GM19467 (cell line): Measurements from ENCODE around the gene HYAL2.
A peak's percentile ranks its signal among the peaks of the same experiment; 100 is the strongest.
"Not testable (repeated sequence)": the region's sequence is repeated elsewhere in the genome, so short reads cannot be mapped to it uniquely, and the experiment has no call there.

Source experiments
- ATAC-seq: cut with Tn5 transposase; IDR thresholded peaks from one replicate; pipeline ENCODE4 v1.9.1; 2021; ENCODE audit warnings: mild to moderate bottlenecking, moderate library complexity; ENCODE audit not compliant: unreplicated experiment

The HYAL2 gene

DNA sequence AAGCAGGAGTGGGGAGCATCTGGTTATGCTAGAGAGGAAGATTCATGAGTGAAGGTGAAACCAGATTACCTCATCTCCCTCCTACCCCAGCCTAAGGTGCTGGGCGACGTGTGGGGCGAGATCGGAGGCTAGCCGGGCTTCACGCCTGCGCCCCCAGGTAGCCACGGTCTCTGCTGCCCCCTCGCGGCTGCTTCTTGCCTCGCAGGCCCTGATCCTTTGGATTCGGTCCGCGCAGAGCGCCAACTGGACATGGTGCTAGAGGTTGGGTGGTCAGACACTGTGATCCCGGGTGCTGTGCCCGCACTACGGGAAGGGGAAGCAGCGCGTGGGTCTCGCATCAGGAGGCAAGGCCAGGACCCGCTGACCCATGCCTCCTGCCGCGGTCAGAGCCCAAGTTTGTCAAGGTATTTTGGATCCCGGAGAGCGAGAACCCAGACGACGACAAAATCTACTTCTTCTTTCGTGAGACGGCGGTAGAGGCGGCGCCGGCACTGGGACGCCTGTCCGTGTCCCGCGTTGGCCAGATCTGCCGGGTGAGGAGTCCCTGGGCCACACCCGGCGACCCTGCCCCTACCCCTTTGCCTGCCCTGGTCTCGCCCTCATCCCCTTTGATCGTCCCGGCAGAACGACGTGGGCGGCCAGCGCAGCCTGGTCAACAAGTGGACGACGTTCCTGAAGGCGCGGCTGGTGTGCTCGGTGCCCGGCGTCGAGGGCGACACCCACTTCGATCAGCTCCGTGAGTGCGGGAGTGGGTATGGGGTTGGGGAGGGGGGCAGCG, 49.4 kb downstream of the HYAL2 start:
- ATAC-seq: peak; percentile 66

DNA sequence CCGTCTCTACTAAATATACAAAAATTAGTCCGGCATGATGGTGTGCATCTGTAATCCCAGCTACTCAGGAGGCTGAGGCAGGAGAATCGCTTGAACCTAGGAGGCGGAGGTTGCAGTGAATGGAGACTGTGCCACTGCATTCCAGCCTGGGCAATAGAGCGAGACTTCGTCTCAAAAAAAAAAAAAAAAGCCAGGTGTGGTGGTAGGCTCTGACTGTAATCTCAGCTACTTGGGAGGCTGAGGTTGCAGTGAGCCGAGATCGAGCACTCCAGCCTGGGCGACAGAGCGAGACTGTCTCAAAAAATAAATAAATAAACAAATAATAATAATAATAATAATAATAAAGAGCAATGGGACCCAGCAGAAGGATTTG, 50.0 kb downstream of the HYAL2 start:
- not testable (repeated sequence) for ATAC-seq

DNA sequence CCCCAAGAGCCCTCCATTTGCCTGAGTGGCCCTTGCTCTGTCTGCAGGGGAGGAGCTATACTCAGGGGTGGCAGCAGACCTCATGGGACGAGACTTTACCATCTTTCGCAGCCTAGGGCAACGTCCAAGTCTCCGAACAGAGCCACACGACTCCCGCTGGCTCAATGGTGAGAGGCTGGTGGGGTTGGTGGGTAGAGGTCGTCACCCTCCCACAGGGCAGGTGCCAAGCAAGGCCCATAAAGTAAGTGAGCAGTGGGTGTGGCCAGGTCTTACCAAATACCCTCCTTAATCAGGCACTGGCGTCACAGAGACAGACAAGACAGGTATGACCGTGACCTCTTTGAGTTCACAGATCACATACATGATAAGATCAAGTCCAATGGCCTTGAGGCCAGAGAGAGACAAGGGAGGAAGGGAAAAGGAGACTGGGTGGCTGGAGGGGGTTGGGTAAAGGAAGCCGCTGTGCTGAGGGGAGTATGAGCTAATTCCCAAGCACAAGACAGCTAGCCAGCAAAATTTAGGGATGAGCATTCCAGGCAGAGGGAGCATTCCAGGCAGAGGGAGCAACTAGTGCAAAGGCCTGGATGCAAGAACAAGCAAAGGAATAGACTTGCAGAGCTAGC, 51.1 kb downstream of the HYAL2 start:
- no peak for ATAC-seq

DNA sequence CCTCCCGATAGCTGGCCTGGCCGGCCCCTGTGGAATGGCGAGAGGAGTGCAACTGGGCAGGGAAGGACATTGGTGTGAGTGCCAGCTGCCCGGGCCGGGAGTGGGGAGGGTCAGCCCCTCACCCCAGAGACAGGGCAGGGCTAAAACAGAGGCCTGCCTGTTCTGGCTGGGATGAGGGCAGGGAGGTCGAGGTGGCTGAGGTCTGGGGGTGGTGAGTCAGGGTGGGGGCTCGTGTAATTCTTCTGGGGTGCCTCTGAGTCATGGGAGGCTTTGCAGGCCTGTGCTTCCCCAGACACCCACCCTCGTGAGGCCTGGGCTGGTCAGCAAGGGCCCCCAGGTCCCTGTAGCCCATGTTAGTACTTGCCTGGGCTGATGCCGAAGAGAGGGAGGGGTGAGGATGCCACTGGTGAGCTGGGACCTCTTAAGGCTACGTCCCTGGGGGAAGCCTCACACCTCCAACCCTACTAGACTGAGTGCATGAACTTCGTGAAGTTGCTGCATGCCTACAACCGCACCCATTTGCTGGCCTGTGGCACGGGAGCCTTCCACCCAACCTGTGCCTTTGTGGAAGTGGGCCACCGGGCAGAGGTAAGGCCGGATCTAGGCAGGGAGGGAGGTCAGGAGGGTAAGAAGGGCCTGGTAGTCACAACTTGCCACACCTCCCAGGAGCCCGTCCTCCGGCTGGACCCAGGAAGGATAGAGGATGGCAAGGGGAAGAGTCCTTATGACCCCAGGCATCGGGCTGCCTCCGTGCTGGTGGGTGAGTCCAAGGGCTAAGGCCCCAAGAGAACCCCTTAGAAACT, 51.9 kb downstream of the HYAL2 start:
- ATAC-seq: no peak

- no peak for ATAC-seq
Observed at GRCh38 chr3:50269977-50270413, 52.5 kb downstream of the HYAL2 start.

DNA sequence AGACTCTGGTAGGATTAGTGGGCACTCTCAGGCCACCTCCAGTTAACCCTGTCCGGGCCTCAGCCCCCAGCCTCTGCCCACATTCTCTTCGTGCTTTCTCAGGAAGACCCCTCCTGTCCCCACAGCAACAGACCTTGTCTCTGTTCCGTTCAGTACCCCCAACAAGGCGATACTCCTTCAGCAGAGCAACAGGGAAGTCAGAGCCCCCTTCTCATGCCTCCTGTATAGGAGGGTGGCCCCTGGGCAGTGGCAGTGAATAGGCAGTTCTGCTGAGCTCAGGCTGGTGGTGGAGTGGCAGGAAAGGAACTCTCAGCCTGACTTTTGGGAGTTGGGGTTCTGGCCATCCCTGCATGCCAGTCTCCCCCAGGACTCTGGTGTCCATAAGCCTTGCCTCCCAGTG, 53.1 kb downstream of the HYAL2 start:
- ATAC-seq: no peak

DNA sequence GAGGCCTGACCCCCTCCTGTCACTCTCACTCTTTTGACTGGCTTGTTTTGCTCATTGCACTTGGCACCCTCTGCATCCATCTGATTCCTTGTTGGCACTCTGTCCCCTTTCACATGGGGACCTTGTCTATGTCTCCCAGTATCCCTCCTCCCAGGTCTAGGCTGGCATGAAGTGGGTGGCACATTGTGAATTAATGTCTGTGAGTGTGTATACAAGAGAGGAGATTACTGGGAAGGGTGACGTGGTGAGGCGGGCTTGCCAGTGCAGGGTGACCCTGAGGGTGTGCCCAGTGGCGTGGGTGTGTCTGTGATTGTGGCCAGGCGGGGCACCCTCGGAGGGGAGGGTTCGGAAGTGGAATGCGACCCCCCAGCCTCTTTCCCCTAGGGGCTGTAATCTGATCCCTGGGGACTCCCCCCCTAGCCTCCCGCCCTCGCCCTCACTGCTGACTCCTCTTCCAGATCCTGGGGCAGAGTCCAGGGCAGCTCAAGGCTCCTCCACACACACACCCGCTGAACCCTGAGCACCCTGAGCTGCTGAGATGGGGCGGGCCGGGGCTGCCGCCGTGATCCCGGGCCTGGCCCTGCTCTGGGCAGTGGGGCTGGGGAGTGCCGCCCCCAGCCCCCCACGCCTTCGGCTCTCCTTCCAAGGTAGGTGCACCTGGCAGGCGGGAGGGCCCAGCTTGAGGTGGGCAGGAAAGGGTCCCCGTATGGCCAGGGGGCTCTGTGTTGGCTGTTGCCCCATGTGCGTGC, 53.7 kb downstream of the HYAL2 start, which contains the start of gene SEMA3B:
TSS of gene SEMA3B (plus strand) at position 445 of the 749 bp plus-strand sequence. CDS start at position 539, 94 bp downstream.
- ATAC-seq: no peak

GRCh38 chr3:50268276-50268675, 54.3 kb downstream of the HYAL2 start:
- no peak for ATAC-seq
